DMS53 treated with DMSO at 0.1 percent for 48 hours (cell line): ENCODE results near the gene ADAM15.

Experiments used
- DNase-seq: peaks from one replicate; lab custom pipeline; 2025; ENCODE audit not compliant: unreplicated experiment; lab: John Stamatoyannopoulos, UW

ADAM15 gene

GRCh38 chr1:155083865-155084721, 33.0 kb downstream of the ADAM15 start:
- no peak for DNase-seq

GRCh38 chr1:155084722-155085503, 33.8 kb downstream of the ADAM15 start:
- peak; percentile 93 for DNase-seq

- DNase-seq, result peak; percentile 17
These were observed 34.5 kb downstream of the ADAM15 start for GRCh38 chr1:155085504-155086127.

GRCh38 chr1:155086128-155086741, 35.1 kb downstream of the ADAM15 start:
- peak; percentile 27 for DNase-seq

DNA sequence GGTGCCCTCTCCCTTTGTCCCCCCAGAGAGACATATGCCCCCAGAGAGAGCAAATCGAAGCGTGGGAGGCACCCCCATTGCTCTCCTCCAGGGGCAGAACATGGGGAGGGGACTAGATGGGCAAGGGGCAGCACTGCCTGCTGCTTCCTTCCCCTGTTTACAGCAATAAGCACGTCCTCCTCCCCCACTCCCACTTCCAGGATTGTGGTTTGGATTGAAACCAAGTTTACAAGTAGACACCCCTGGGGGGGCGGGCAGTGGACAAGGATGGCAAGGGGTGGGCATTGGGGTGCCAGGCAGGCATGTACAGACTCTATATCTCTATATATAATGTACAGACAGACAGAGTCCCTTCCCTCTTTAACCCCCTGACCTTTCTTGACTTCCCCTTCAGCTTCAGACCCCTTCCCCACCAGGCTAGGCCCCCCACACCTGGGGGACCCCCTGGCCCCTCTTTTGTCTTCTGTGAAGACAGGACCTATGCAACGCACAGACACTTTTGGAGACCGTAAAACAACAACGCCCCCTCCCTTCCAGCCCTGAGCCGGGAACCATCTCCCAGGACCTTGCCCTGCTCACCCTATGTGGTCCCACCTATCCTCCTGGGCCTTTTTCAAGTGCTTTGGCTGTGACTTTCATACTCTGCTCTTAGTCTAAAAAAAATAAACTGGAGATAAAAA, 35.9 kb downstream of the ADAM15 start:
- no peak for DNase-seq

DNA sequence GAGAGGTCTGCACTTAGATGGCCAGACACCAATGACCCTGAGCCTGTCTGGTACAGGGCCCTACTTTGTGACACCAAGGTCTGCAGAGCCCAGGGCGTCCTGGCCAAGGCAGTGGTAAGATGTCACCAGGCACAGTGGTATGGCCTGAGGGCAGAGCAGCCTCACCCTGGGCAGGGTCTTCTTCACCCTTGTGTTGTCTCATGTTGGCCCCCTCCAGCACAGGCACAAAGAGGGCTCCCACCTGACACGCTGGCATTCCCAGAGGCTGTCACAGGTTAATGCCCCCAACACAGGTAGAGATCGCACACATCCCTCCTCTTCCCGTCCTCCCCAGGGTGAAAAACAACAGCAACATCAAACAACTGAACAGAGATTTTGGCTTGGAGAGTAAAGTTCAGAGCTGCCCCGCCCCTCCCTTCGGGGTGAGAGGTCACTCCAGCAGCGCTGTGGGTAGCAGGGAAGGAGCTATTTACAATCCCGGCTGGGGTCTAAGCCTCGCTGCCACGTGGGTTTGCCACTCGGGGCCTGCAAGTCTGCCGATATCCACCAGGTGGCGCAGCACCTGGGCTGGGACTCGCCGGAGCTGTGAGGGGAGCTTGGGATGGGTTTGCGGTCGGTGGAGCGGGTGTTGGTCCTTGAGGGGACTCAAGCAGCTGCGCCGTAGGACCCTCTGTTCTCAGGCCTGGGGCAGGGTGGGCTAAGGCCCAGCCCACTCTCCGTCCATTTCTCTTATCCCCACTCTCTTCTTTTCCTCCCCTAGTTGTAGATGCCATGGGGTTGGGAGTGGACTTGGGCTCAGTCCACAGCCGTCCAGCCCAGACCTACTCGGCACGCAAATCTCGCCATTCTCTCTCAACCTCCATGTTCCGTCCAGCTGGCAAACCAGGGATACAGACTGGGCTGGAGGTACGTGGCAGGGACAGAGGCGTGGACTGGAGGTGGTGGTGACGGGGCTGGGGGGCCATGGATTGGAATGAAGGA, 40.2 kb downstream of the ADAM15 start:
- peak; percentile 34 for DNase-seq

DNA sequence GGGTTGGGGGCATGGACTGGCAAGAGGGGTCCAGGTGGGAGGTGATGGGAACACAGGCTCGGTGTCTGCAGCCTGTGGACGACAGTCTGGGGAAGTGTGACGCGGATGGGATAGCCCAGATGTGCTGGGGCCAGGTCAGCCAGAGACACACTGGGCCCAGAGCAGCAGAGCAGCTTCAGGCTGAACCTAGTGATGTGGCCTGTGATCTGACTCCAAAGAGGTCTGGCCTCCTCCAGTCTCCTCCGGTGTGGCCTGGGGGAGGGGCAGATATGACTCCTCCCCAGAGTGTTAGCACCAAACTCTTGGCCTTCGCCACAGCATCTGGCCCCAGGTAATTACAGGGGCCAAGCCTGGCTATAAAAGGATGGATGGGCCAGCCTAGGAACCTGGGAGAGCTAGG, 41.0 kb downstream of the ADAM15 start:
- DNase-seq, result no peak

GRCh38 chr1:155092641-155093040, 41.5 kb downstream of the ADAM15 start:
- no peak for DNase-seq

GRCh38 chr1:155093911-155094621, 43.0 kb downstream of the ADAM15 start:
- DNase-seq, result peak; percentile 54

DNA sequence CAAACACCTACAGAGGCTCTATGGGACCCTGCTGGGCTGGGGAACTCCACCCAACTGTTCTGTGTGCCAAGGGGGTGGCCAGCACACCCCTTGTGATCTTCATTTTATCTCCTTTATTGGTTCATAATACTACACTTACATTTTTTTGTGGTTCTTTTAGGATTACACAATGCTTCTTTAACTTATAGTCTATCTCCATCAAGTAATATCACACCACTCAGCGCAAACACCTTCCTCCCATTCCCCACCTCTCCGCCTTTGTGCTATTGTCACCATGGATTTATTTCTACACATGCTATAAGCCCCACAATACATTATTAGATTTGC, 43.5 kb downstream of the ADAM15 start:
- DNase-seq, result no peak

DNA sequence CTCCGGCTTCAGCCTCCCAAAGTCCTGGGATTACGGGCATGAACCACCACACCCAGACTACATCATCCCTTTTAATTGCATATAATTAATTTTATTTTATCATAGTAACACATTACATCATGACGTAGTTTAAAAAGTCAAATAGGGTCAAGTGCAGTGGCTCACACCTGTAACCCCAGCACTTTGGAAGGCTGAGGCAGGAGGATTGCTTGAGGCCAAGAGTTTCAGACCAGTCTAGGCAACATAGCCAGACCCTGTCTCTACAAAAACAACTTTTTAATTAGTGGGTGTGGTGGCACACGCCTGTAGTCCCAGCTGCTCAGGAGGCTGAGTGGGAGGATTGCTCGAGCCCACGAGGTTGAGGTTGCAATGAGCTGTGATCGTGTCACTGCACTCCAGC, 48.2 kb downstream of the ADAM15 start:
- DNase-seq, result no peak

DNA sequence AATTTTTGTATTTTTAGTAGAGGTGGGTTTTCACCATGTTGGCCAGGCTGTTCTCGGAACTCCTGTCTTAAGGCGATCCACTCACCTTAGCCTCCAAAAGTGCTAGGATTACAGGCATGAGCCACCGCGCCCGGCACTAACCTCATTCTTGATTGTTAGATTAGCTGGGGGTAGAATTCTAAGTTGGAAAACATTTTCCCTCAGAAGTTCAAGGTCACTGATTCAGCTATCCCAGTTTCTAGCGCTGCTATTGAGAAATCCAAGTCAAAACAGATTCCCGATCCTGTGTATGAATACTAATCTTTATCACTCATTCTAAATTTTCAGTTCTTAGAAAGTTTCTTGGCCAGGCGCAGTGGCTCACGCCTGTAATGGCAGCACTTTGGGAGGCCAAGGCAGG, 52.2 kb downstream of the ADAM15 start:
- no peak for DNase-seq

DNA sequence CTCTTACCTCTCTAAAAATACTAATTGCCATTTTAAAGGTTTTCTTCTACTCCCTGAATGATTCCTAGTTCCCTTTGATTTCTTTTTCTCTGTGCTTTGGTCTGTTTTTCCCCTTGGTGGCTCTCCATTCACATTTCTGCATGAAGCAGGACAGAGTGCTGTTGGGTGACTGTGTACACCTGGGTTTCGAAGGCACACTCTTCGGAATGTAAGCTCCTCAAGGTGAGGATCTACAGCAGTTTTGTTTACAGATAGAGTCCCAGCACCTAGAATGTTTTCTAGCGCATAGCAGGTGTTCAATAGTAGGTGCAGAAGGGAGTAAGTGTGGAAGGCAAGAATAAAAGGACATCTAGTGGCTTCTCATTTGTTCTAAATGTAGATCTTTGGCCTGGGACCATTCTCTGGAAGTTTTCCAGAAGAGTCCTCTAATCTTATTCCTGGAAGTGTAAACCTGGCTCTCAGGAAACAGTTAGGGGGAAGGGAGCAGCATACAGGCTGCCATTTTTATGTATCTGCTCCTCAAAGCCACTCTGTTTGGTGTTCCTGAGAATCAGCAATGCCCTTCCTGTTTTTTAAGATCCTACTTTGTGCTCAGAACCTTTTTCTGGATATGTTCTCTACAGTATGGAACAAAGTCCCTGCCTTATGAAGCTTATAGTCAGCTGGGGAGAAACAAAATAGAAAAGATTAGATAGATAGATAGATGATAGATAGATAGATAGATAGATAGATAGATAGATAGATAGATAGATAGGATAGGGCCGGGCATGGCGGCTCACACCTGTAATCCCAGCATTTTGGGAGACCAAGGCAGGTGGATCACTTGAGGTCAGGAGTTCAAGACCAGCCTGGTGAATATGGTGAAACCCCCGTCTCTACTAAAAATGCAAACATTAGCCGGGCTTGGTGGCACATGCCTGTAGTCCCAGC, 53.8 kb downstream of the ADAM15 start:
- DNase-seq, result no peak

DNA sequence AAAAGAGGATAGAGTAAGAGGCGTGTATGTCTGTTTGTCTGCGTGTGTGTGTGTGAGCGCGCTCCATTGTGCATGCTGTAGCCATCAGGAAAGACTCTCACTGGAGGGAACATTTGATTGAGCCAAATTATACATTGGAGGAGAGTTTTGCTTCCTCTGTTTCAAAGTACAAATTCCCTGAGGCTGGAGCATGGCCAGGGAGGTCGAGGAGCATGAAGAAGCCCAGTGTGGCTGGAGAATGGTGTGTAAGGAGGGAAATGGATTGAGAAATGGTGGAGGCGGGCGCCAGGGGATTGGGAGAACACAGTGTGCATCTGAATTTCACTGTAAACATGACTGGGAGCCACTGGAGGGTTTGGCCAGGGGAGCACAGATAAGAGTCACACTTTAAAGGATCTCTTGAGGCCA, 54.5 kb downstream of the ADAM15 start:
- DNase-seq, result no peak

DNA sequence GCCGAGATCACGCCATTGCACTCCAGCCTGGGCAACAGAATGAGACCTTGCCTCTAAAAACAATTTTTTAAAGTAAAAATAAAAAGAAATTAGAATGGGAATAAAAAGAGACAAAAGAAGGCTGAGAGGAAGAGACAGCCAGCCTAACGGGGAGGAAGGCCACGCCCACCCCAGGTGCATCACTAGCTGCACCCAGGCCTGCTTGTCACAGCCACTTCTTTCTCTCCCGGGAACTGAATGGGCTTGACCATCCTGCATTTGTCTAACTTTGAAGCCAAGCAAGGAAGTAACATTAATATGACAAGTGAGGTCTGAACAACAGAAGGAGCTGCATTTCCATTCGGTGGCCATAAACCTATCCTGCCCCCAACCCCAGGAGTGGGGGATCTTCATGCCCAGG, 55.7 kb downstream of the ADAM15 start:
- DNase-seq, result no peak

DNA sequence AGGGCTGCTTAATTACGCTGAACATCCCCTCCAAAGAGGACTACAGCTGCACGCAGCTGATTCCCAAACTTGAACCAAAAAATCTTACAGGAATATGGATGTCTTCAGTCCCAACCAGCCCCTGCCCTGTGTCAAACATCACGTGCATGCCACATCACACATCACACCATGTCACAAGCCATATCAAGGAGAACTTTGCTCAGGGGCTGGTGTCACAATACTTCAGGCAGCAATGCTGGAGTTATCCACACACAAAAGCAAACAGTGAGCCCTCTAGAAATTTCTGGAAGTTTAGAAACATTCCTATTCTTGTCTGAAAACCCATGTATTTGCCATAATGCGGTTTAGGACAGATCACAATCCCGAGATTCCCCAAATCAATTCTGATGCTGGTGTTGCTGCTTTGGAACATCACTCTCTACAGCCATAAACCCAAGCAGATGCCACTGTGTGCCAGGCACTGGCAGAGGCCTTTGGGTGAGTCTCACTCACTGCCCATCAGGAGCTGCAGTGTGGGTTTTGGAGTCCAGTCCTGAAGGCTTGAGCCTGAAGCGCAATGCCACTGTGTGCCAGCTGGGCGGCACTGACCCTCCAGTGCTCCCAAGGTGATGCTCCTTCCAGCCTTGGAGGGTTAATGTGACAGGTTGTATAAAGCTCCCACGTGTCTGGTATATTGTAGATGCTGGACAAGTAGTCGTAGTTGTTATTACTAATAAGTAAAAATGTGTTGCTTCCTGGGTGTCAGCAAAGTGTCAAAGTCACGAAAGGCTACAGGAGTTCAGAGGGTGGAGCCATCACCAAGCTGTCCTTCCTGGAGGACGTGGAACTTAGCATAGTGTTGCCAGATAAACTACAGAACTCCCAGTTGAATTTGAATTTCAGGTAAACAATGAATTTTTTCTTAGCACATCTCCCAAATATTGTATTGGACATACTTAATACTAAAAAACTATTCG, 56.5 kb downstream of the ADAM15 start:
- DNase-seq, result no peak

- DNase-seq, result no peak
These were observed 57.2 kb downstream of the ADAM15 start for GRCh38 chr1:155108296-155108695.
